HEK293 (cell line): Measurements from ENCODE around the gene ARHGAP26.

ENCODE experiments used
- BCL11A ChIP-seq: fragments of 450-650 bp; formaldehyde crosslinking; IDR thresholded peaks from 2 replicates; pipeline ENCODE4 v1.5.1; 2016; ENCODE audit warnings: low read depth, missing biosample characterization, missing genetic modification characterization
- ELK4 ChIP-seq: IDR thresholded peaks from 2 replicates; pipeline ENCODE4 v1.6.1; 2011; ENCODE audit warnings: mild to moderate bottlenecking, low read depth, low read length, borderline replicate concordance
- OVOL3 ChIP-seq: fragments of 450-650 bp; formaldehyde crosslinking; IDR thresholded peaks from 2 replicates; pipeline ENCODE4 v1.5.1; 2016; ENCODE audit warnings: missing biosample characterization, missing genetic modification characterization
- SCRT1 ChIP-seq: fragments of 450-650 bp; formaldehyde crosslinking; IDR thresholded peaks from 2 replicates; pipeline ENCODE4 v1.5.1; 2016; ENCODE audit warnings: missing biosample characterization, missing genetic modification characterization, borderline replicate concordance
- SCRT2 ChIP-seq: fragments of 450-650 bp; formaldehyde crosslinking; IDR thresholded peaks from 2 replicates; pipeline ENCODE4 v1.5.1; 2016; ENCODE audit warnings: missing biosample characterization, missing genetic modification characterization
- ZBTB20 ChIP-seq: fragments of 450-650 bp; formaldehyde crosslinking; IDR thresholded peaks from 2 replicates; pipeline ENCODE4 v1.5.1; 2016; ENCODE audit warnings: missing biosample characterization, missing genetic modification characterization
- ZBTB7A ChIP-seq: fragments of 450-650 bp; formaldehyde crosslinking; IDR thresholded peaks from 2 replicates; pipeline ENCODE4 v1.5.1; 2016; ENCODE audit warnings: low read depth, missing biosample characterization, missing genetic modification characterization
- ZIC2 ChIP-seq: fragments of 450-650 bp; formaldehyde crosslinking; IDR thresholded peaks from 2 replicates; pipeline ENCODE4 v1.5.1; 2016; ENCODE audit warnings: missing biosample characterization, missing genetic modification characterization
- ZNF214 ChIP-seq: fragments of 450-650 bp; formaldehyde crosslinking; IDR thresholded peaks from 2 replicates; pipeline ENCODE4 v1.5.1; 2017; ENCODE audit warnings: missing biosample characterization, mild to moderate bottlenecking, missing genetic modification characterization, borderline replicate concordance
- ZNF223 ChIP-seq: fragments of 450-650 bp; formaldehyde crosslinking; IDR thresholded peaks from 2 replicates; pipeline ENCODE4 v1.5.1; 2016; ENCODE audit warnings: missing biosample characterization, missing genetic modification characterization
- ZNF433 ChIP-seq: fragments of 450-650 bp; formaldehyde crosslinking; IDR thresholded peaks from 2 replicates; pipeline ENCODE4 v1.5.1; 2016; ENCODE audit warnings: missing biosample characterization, missing genetic modification characterization, low read depth
- ZNF514 ChIP-seq: fragments of 450-650 bp; formaldehyde crosslinking; IDR thresholded peaks from 2 replicates; pipeline ENCODE4 v1.5.1; 2016; ENCODE audit warnings: missing biosample characterization, missing genetic modification characterization
- ZNF530 ChIP-seq: fragments of 450-650 bp; formaldehyde crosslinking; IDR thresholded peaks from 2 replicates; pipeline ENCODE4 v1.5.1; 2016; ENCODE audit warnings: low read depth, missing biosample characterization, missing genetic modification characterization
- ZNF544 ChIP-seq: fragments of 450-650 bp; formaldehyde crosslinking; IDR thresholded peaks from 2 replicates; pipeline ENCODE4 v1.5.0; 2017; ENCODE audit warnings: missing biosample characterization, missing genetic modification characterization
- ZNF549 ChIP-seq: fragments of 450-650 bp; IDR thresholded peaks from 2 replicates; pipeline ENCODE4 v1.5.1; 2018; ENCODE audit warnings: missing biosample characterization, missing genetic modification characterization, mild to moderate bottlenecking, inconsistent platforms, moderate library complexity
- ZNF561 ChIP-seq: fragments of 450-650 bp; IDR thresholded peaks from 2 replicates; pipeline ENCODE4 v1.5.1; 2018; ENCODE audit warnings: missing biosample characterization, missing genetic modification characterization, borderline replicate concordance
- ZNF610 ChIP-seq: fragments of 450-650 bp; formaldehyde crosslinking; IDR thresholded peaks from 2 replicates; pipeline ENCODE4 v1.5.1; 2016; ENCODE audit warnings: missing biosample characterization, missing genetic modification characterization, borderline replicate concordance
- ZNF623 ChIP-seq: fragments of 450-650 bp; formaldehyde crosslinking; IDR thresholded peaks from 2 replicates; pipeline ENCODE4 v1.5.1; 2016; ENCODE audit warnings: missing biosample characterization, missing genetic modification characterization
- ZNF654 ChIP-seq: fragments of 450-650 bp; formaldehyde crosslinking; IDR thresholded peaks from 2 replicates; pipeline ENCODE4 v1.5.1; 2016; ENCODE audit warnings: low read depth, missing biosample characterization, missing genetic modification characterization
- ZNF677 ChIP-seq: fragments of 450-650 bp; IDR thresholded peaks from 2 replicates; pipeline ENCODE4 v1.5.0; 2018; ENCODE audit warnings: missing biosample characterization, mild to moderate bottlenecking, missing genetic modification characterization, moderate library complexity
- ZNF701 ChIP-seq: fragments of 450-650 bp; formaldehyde crosslinking; IDR thresholded peaks from 2 replicates; pipeline ENCODE4 v1.5.1; 2016; ENCODE audit warnings: missing biosample characterization, missing genetic modification characterization
- ZNF843 ChIP-seq: fragments of 450-650 bp; formaldehyde crosslinking; IDR thresholded peaks from 2 replicates; pipeline ENCODE4 v1.5.1; 2016; ENCODE audit warnings: missing biosample characterization, missing genetic modification characterization
- TF ChIP-seq, protein P1 (sequence below): fragments of 450-650 bp; formaldehyde crosslinking; IDR thresholded peaks from 2 replicates; pipeline ENCODE4 v1.5.1; 2016; ENCODE audit warnings: missing biosample characterization, missing genetic modification characterization
- TF ChIP-seq, protein P2 (sequence below): fragments of 450-650 bp; formaldehyde crosslinking; IDR thresholded peaks from 2 replicates; pipeline ENCODE4 v1.5.1; 2016; ENCODE audit warnings: missing biosample characterization, missing genetic modification characterization

Gene ARHGAP26

DNA sequence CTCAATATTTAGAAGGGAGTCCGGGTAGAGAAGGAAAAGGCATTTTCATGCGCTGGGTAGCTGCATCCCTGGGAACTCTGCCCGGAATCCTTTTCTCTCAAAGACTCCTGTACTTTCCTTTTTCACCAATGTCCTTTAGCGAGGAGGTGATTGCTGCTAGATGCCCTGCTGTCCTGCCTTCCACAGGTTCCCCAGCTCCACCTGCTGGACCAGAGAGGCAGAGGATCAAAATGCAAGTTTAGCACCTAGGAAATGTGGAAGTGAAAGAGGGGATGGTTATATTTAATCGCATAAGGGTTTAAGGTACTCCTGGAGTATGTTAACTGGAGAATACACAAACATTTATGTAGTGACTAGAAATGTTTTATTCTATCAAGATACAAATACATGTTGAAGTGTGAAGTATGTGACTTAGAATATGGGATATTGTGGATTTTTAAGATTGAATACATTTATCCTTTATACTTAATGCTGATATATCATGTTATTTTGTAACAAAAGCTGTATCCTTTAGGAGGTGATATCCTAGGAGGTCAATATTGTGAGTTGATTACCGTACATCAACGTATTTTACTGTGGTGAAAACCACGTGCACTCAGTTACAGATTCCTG lies 145.7 kb downstream of the ARHGAP26 start (continued):
- TF ChIP-seq ZNF610 (tag by site-specific recombination) (no peak), ZNF701 (tag by site-specific recombination) (no peak), ZNF544 (no peak), ZNF843 (tag by site-specific recombination) (no peak), ZNF561 (tag by site-specific recombination) (no peak), ZNF677 (no peak), OVOL3 (tag by site-specific recombination) (no peak), ZNF214 (tag by site-specific recombination) (no peak), BCL11A (tag by site-specific recombination) (no peak), ELK4 (no peak), ZBTB7A (tag by site-specific recombination) (no peak), ZBTB20 (tag by site-specific recombination) (no peak), ZNF549 (tag by site-specific recombination) (no peak), ZNF623 (tag by site-specific recombination) (no peak), SCRT1 (tag by site-specific recombination) (peak; percentile 90), ZIC2 (tag by site-specific recombination) (no peak), ZNF654 (tag by site-specific recombination) (peak; percentile 50), ZNF433 (tag by site-specific recombination) (no peak), SCRT2 (tag by site-specific recombination) (peak; percentile 86), ZNF223 (no peak), ZNF530 (tag by site-specific recombination) (no peak), ZNF514 (tag by site-specific recombination) (no peak)
- TF ChIP-seq, protein P1, sequence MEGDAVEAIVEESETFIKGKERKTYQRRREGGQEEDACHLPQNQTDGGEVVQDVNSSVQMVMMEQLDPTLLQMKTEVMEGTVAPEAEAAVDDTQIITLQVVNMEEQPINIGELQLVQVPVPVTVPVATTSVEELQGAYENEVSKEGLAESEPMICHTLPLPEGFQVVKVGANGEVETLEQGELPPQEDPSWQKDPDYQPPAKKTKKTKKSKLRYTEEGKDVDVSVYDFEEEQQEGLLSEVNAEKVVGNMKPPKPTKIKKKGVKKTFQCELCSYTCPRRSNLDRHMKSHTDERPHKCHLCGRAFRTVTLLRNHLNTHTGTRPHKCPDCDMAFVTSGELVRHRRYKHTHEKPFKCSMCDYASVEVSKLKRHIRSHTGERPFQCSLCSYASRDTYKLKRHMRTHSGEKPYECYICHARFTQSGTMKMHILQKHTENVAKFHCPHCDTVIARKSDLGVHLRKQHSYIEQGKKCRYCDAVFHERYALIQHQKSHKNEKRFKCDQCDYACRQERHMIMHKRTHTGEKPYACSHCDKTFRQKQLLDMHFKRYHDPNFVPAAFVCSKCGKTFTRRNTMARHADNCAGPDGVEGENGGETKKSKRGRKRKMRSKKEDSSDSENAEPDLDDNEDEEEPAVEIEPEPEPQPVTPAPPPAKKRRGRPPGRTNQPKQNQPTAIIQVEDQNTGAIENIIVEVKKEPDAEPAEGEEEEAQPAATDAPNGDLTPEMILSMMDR (tag by site-specific recombination), result peak; percentile 57; the same call in 1 of the 2 replicates
- TF ChIP-seq, protein P2, sequence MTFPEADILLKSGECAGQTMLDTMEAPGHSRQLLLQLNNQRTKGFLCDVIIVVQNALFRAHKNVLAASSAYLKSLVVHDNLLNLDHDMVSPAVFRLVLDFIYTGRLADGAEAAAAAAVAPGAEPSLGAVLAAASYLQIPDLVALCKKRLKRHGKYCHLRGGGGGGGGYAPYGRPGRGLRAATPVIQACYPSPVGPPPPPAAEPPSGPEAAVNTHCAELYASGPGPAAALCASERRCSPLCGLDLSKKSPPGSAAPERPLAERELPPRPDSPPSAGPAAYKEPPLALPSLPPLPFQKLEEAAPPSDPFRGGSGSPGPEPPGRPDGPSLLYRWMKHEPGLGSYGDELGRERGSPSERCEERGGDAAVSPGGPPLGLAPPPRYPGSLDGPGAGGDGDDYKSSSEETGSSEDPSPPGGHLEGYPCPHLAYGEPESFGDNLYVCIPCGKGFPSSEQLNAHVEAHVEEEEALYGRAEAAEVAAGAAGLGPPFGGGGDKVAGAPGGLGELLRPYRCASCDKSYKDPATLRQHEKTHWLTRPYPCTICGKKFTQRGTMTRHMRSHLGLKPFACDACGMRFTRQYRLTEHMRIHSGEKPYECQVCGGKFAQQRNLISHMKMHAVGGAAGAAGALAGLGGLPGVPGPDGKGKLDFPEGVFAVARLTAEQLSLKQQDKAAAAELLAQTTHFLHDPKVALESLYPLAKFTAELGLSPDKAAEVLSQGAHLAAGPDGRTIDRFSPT, result no peak
